Measurements from ENCODE around the gene FXYD2. TPM values are rescaled to one million over a fixed set of nuclear protein-coding genes. Genes with fewer than 3 reads are reported as not detected.

Gene FXYD2
- not detected in 2 replicates for total RNA-seq

GRCh38 chr11:117824571-117825537, at the start of gene FXYD2:
FXYD2 (minus strand) TSS chr11:117824744; CDS start chr11:117824678, 66 bp downstream.

GRCh38 chr11:117796872-117797529, 27.5 kb downstream of the FXYD2 start, which contains the start of gene DSCAML1:
DSCAML1 (minus strand) TSS chr11:117797216; CDS start chr11:117797079, 137 bp downstream.

Other genes starting within 250 kb of the FXYD2 start
- gene DSCAML1, start 27.5 kb downstream of the FXYD2 start, total RNA-seq: not detected in 2 replicates
- gene FXYD6, start 51.9 kb upstream of the FXYD2 start, total RNA-seq: not detected in 2 replicates
- gene TMPRSS13, start 104.7 kb upstream of the FXYD2 start, total RNA-seq: not detected in 2 replicates
- 0.09 TPM in 1 of 2 replicates, not detected in the other for gene IL10RA, start 161.7 kb upstream of the FXYD2 start, total RNA-seq